ENCODE data around the gene METAP2. TPM values are rescaled to one million over a fixed set of nuclear protein-coding genes. Genes with fewer than 3 reads are reported as not detected.

METAP2 gene
- total RNA-seq, 1 donor from 2014 or later: 44.8 TPM

DNA sequence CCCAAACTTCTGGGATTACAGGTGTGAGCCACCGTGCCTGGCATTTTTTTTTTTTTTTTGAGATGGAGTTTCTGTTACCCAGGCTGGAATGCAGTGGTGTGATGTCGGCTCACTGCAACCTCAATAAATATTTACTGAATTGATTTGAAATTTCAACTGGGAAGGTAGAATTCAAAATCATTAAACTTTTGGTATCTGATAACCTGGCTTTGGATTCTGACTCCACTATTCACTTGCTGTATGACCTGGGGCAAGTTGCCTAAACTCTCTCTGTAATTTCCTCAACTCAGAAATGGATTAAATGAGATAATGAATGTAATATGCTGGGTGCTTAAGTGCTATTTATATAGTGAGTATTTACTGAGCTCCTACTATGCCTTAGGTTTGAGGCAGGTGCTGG, 8.7 kb upstream of the METAP2 start:
- Histone ChIP-seq H3K36me3 (ENCODE audit: control insufficient read depth, insufficient read depth, low read length) (no peaks in the 10 kb centered on the region), H3K27me3 (ENCODE audit: control insufficient read depth, insufficient read depth, low read length) (no peaks in the 10 kb centered on the region), H3K4me3 (ENCODE audit: low read depth, low read length) (no peak overlapping the region)
- no peak for DNase-seq (ENCODE audit: low read depth)
- TF ChIP-seq, protein P1, sequence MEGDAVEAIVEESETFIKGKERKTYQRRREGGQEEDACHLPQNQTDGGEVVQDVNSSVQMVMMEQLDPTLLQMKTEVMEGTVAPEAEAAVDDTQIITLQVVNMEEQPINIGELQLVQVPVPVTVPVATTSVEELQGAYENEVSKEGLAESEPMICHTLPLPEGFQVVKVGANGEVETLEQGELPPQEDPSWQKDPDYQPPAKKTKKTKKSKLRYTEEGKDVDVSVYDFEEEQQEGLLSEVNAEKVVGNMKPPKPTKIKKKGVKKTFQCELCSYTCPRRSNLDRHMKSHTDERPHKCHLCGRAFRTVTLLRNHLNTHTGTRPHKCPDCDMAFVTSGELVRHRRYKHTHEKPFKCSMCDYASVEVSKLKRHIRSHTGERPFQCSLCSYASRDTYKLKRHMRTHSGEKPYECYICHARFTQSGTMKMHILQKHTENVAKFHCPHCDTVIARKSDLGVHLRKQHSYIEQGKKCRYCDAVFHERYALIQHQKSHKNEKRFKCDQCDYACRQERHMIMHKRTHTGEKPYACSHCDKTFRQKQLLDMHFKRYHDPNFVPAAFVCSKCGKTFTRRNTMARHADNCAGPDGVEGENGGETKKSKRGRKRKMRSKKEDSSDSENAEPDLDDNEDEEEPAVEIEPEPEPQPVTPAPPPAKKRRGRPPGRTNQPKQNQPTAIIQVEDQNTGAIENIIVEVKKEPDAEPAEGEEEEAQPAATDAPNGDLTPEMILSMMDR (IDR thresholded peaks at IDR 0.05; ENCODE audit: insufficient read depth, low read length, severe bottlenecking): no peak
- FAIRE-seq: no peak

- FAIRE-seq (no peak), DNase-seq (ENCODE audit: low read depth) (peak; percentile 39)
- Histone ChIP-seq H3K27me3 (ENCODE audit: control insufficient read depth, insufficient read depth, low read length) (no peaks in the 10 kb centered on the region), H3K36me3 (ENCODE audit: control insufficient read depth, insufficient read depth, low read length) (no peaks in the 10 kb centered on the region), H3K4me3 (ENCODE audit: low read depth, low read length) (no peak overlapping the region)
- TF ChIP-seq, protein P1 (IDR thresholded peaks at IDR 0.05; ENCODE audit: insufficient read depth, low read length, severe bottlenecking): no peak
Observed at GRCh38 chr12:95470300-95470699, 3.7 kb upstream of the METAP2 start.

GRCh38 chr12:95473231-95473883, 595 bp upstream of the METAP2 start:
- DNase-seq (ENCODE audit: low read depth) (peak; percentile 59), FAIRE-seq (no peak)
- Histone ChIP-seq H3K27me3 (ENCODE audit: control insufficient read depth, insufficient read depth, low read length) (no peaks in the 10 kb centered on the region), H3K4me3 (ENCODE audit: low read depth, low read length) (peak overlapping the region; percentile 94), H3K36me3 (ENCODE audit: control insufficient read depth, insufficient read depth, low read length) (peaks cover 2% of the 10 kb centered on the region)
- TF ChIP-seq, protein P1 (IDR thresholded peaks at IDR 0.05; ENCODE audit: insufficient read depth, low read length, severe bottlenecking): no peak

GRCh38 chr12:95474660-95474958, 657 bp downstream of the METAP2 start:
- Histone ChIP-seq H3K27me3 (ENCODE audit: control insufficient read depth, insufficient read depth, low read length) (no peaks in the 10 kb centered on the region), H3K36me3 (ENCODE audit: control insufficient read depth, insufficient read depth, low read length) (peaks cover 2% of the 10 kb centered on the region), H3K4me3 (ENCODE audit: low read depth, low read length) (peak overlapping the region; percentile 94)
- TF ChIP-seq, protein P1 (IDR thresholded peaks at IDR 0.05; ENCODE audit: insufficient read depth, low read length, severe bottlenecking): no peak
- no peak for FAIRE-seq
- peak; percentile 16 for DNase-seq (ENCODE audit: low read depth)

GRCh38 chr12:95480230-95480629, 6.3 kb downstream of the METAP2 start:
- Histone ChIP-seq H3K36me3 (ENCODE audit: control insufficient read depth, insufficient read depth, low read length) (peaks cover 7% of the 10 kb centered on the region), H3K27me3 (ENCODE audit: control insufficient read depth, insufficient read depth, low read length) (no peaks in the 10 kb centered on the region), H3K4me3 (ENCODE audit: low read depth, low read length) (no peak overlapping the region)
- DNase-seq (ENCODE audit: low read depth) (peak; percentile 11), FAIRE-seq (no peak)
- TF ChIP-seq, protein P1 (IDR thresholded peaks at IDR 0.05; ENCODE audit: insufficient read depth, low read length, severe bottlenecking): no peak

DNA sequence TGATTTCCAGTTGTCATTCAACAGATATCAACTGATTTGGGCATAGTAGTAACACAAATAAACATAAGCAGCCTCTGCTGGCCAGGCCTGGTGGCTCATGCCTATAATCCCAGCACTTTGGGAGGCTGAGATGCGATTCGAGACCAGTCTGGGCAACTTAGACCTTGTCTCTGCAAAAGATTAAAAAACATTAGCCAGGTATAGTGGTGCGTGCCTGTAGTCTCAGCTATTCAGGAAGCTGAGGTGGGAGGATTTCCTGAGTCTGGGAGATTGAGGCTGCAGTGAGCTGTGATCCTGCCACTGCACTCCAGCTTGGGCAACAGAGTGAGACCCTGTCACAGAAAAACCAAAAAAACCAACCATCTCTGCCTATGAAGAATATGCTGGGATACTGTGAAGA, 7.1 kb downstream of the METAP2 start:
- DNase-seq (ENCODE audit: low read depth) (peak; percentile 54), FAIRE-seq (no peak)
- no peaks in the 10 kb centered on the region for H3K27me3 ChIP-seq (ENCODE audit: control insufficient read depth, insufficient read depth, low read length)
- H3K4me3 ChIP-seq (ENCODE audit: low read depth, low read length): no peak overlapping the region
- H3K36me3 ChIP-seq (ENCODE audit: control insufficient read depth, insufficient read depth, low read length): peaks cover 8% of the 10 kb centered on the region
- TF ChIP-seq, protein P1 (IDR thresholded peaks at IDR 0.05; ENCODE audit: insufficient read depth, low read length, severe bottlenecking): no peak

Data from bronchial epithelial cell (primary cell).